ENCODE data around the gene UHRF1.
A peak's percentile ranks its signal among the peaks of the same experiment; 100 is the strongest.
"Not testable (repeated sequence)": the region's sequence is repeated elsewhere in the genome, so short reads cannot be mapped to it uniquely, and the experiment has no call there.

Gene UHRF1

DNA sequence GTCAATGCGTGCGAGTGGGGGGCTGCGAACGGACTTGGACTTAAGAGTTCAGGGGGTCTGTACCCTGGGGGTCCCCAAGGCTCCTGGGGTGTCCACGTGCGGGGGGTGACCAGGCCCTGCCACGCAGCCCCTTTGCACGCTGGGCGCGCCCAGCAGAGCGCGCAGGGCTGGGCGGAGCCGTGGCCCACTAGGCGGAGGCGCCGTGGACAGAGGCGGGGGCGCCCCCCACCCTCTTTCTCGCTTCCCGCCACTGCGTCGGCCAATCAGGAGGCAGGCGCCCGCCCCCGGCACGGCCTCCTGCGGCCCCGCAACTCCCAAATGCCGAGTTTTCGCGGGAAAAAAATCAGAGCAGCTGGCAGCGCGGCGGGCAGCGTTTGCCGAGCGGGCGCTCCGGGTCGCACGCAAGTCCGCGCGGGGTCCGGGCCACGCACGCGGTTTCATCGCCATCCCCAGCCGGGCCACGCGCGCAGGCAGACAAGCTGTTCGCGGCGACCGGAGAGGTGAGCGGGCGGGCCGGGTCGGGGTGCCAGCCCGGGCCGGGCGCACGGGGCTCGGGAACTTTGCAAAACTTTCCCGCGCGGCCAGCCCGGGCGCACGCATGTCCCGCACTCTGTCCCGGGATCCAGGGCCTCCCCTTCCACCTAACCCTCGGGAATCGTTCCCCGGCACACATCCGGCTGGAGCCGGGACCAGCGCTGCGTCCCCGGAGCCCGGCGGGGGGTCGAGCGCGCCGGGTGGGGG is at the start of gene UHRF1:
UHRF1 (plus strand) TSS at position 346 of the 741 bp plus-strand sequence. CDS start 1,385 bp downstream, outside the sequence.
- DNase-seq, result peak; percentile 68

- no peak for DNase-seq
These were observed 49.6 kb upstream of the UHRF1 start for GRCh38 chr19:4859697-4860096.

GRCh38 chr19:4861147-4861546 is 48.2 kb upstream of the UHRF1 start:
- DNase-seq, result peak; percentile 92

DNA sequence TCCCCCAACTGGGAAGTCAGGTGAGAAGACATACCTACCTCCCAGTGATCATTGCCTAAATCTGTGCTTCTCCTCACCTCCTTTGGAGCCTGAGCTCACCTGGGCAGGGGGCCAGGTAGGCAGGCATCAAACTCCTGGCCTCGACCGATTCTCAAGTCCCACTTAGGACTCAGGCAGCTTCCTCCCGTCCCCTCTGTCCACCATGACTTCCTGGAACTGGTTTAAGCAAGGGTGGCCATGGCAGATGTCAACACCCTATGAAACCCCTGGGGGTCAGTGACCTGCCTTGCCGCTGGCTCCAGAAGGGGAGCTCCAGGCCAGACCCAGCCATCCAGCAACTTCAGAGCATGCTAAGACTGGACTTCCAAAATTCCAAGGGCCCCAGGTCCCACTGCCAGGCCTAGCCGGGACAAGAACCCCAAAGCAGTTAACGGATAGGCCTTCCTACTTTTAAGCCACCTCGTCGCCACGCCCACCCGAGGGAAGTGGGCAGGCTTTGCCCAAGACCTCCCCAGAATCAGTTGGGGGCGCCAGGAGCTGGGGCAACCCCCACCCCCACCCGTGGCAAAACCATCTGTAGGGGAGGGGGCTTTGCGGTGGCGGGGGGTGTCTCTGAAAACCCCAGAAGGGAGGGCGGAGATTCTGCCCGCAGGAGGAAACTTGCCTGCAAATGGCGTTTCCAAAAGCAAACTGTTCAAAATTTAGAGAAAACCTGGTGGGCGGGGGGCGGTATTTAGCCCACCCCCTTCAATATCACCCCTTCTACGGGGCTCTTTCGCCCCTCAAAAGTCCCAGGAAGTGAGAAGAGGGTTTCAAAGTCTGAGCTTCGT is 42.5 kb upstream of the UHRF1 start:
- DNase-seq, result no peak

DNA sequence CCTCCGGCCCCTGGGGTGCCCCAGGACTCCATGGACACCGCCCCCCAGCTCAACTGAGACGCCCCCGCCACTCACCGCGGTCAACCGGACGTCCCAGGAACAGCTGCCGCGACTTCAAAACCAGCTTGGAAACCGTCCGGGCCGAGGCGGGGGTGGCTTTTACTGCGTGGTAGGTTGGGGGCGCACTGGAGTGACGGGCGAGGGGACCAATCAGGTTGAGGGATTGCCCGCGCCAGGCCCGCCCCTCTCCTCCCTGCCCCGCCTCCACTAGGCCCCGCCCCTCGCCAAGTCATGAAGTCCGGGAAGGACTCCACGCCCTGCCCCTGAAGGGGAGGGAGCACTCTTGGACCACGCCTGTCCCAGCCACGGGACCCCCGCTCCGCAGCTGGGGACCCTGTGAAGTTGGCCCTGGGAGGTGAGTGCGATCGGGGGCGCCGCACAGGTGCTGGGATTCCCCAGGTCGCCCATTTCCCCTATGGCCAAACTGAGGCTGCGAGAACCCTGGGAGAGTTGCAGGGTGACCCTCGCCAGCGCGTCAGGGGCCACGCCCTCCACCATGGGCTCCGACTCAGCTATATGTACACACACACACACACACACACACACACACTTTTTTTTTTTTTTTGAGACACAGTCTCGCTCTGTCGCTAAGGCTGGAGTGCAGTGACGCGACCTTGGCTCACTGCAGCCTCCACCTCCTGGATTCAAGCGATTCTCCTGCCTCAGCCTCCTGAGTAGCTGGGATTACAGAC is 41.6 kb upstream of the UHRF1 start, which contains the start of gene PLIN3:
PLIN3 (minus strand) TSS at position 134 of the 752 bp plus-strand sequence. CDS start 6,273 bp downstream, outside the sequence.
- DNase-seq, result peak; percentile 89

GRCh38 chr19:4868286-4868834 is 40.9 kb upstream of the UHRF1 start:
- DNase-seq, result no peak

DNA sequence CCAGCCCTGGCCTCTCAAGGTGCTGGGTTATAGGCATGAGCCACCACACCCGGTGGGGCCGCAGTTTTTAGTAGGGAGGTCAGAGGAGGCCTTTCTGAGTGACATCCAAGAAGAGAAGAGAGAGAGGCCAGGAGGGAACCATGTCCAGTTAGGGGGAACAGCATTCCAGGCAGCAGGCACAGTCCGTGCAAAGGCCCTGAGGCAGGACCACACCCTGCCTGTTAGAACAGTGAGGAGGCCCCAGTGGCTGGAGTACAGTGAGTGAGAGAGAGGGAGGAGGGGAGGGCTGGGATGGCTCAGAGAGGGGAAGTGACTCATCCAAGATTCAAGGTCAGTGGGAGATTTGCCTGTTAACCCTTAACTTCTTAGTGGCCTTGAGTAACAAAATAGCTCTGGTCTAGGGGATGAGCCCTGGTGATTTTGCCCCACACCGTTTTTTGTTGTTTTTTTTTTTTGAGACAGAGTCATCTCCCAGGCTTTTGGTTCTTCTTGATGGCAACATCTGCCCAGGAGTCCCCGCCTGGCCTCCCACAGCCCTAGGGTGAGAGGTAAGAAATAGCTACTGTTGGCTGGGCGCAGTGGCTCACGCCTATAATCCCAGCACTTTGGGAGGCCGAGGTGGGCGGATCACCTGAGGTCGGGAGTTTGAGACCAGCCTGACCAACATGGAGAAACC is 39.1 kb upstream of the UHRF1 start:
- peak; percentile 73 for DNase-seq

DNA sequence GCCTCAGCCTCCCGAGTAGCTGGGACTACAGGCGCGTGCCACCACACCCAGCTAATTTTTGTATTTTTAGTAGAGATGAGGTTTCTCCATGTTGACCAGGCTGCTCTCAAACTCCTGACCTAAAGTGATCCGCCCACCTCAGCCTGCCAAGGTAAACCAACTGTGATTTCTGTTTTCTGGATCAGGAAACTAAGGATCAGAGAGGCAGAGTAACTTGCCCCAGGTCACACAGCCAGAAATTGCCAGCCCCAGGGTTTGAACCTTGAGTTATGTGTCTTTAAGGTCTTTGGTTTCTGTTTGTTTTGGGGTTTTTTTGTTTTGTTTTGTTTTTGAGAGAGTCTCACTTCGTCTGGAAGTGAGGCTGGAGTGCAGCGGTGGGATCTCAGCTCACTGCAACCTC is 37.6 kb upstream of the UHRF1 start:
- DNase-seq, result no peak

DNA sequence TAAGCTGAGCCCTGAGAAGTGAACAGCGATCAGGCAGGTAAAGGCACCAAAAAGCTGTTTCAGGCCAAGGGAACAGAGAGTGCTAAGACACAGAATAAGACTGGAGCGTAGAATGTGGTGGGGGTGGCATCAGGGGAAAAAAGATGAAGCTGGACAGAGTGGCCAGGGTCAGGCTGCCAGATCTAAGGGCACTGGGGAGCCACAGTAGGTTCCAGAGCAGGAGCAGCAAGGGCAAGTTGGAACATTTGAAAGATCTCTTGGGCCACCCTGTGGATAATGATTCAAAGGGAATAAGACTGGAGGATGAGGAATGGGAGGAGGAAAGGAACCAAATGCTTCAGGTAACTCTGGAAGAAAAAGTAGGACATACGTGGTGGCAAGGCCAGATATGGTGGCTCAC is 35.4 kb upstream of the UHRF1 start:
- no peak for DNase-seq

- no peak for DNase-seq
These were observed 31.4 kb upstream of the UHRF1 start for GRCh38 chr19:4877753-4878490.

DNA sequence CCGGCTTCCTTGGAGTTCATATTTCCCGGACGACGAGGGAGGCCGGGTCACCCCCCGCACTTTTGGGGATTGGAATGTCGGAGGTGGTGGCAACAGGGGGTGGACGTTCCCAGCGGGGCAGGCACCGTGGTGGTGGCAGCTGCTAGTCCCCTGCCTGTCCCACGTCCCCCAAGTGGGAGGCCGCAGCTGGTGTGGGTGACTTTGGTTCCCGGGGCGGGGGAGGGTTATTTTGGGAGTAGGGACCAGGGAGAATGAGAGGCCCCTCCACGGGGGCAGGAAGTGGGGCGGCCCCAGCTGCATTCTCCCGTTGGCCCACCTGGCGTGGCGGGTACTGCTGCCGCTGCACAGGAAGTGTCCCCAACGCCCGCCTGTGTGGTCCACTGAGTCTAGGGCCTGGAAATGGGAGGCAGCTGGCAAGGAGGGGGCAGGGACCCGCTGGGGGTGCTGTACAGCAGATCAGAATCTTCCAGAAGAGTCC is 30.8 kb upstream of the UHRF1 start:
- DNase-seq, result no peak

GRCh38 chr19:4879041-4879440 is 30.3 kb upstream of the UHRF1 start:
- no peak for DNase-seq

- DNase-seq, result not testable (repeated sequence)
These were observed 26.4 kb upstream of the UHRF1 start for GRCh38 chr19:4882874-4883273.

- not testable (repeated sequence) for DNase-seq
These were observed 24.3 kb upstream of the UHRF1 start for GRCh38 chr19:4884993-4885392.

DNA sequence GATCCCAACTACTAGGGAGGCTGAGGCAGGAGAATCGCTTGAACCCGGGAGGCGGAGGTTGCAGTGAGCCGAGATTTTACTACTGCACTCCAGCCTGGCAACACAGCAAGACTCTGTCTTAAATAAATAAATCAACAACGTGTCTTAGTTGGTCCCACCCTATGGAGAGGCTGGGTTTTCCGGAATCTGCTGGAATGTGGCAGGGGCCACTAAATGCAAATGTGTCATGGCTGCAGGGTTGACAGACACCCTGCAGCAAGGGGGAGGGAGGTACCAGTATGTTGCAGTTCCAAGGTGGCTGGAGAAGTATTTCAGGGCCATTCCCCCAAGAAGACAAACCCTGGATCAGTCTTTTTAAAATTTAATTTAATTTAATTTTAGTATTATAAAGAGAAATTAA is 21.5 kb upstream of the UHRF1 start:
- DNase-seq, result not testable (repeated sequence)

GRCh38 chr19:4889034-4889815 is 20.1 kb upstream of the UHRF1 start:
- DNase-seq, result no peak

GRCh38 chr19:4891066-4891465 is 18.2 kb upstream of the UHRF1 start:
- no peak for DNase-seq

- DNase-seq, result not testable (repeated sequence)
These were observed 16.3 kb upstream of the UHRF1 start for GRCh38 chr19:4892962-4893361.

- DNase-seq, result peak; percentile 15
These were observed 12.9 kb upstream of the UHRF1 start for GRCh38 chr19:4896372-4896771.

- DNase-seq, result no peak
These were observed 12.2 kb upstream of the UHRF1 start for GRCh38 chr19:4897146-4897545.

GRCh38 chr19:4900879-4901278 is 8.4 kb upstream of the UHRF1 start:
- DNase-seq, result not testable (repeated sequence)

Data from DMS53 (cell line).